Loucy (cell line): Measurements from ENCODE around the gene NLRP6.

Experiments used
- EZH2phosphoT487 ChIP-seq: fragments of 200-600 bp; IDR thresholded peaks from 2 replicates; pipeline ENCODE4 v1.6.1; 2018; ENCODE audit warnings: antibody characterized with exemption, mild to moderate bottlenecking, moderate library complexity, borderline replicate concordance
- TF ChIP-seq, protein P1 (sequence below): fragments of 200-600 bp; sonication (generic); conservative IDR thresholded peaks from 2 replicates; pipeline ENCODE4 v1.5.1; 2014; ENCODE audit warnings: mild to moderate bottlenecking, antibody characterized with exemption, low read length

DNA sequence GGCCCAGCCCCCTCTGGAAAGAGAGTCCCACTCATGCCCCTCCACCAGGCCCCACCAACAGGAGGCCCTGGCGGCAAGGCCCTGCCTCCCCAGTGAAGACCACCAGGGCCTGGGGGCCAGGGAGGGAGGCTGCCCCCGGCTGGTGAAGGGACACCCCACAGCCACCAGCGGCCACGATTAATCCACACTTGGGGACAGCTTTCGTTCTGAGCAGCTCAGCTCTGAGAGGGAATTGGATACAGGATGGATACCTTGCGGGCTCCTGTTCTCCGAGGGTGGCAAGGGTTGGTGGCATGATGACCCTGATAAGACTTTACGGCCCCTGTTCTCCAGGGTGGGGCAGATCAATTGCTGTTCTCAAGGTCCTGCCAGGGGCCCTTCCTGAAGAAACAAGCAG lies 6.9 kb upstream of the NLRP6 start:
- TF ChIP-seq, protein P1, sequence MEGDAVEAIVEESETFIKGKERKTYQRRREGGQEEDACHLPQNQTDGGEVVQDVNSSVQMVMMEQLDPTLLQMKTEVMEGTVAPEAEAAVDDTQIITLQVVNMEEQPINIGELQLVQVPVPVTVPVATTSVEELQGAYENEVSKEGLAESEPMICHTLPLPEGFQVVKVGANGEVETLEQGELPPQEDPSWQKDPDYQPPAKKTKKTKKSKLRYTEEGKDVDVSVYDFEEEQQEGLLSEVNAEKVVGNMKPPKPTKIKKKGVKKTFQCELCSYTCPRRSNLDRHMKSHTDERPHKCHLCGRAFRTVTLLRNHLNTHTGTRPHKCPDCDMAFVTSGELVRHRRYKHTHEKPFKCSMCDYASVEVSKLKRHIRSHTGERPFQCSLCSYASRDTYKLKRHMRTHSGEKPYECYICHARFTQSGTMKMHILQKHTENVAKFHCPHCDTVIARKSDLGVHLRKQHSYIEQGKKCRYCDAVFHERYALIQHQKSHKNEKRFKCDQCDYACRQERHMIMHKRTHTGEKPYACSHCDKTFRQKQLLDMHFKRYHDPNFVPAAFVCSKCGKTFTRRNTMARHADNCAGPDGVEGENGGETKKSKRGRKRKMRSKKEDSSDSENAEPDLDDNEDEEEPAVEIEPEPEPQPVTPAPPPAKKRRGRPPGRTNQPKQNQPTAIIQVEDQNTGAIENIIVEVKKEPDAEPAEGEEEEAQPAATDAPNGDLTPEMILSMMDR, result no peak
- TF ChIP-seq EZH2phosphoT487, result no peak
